DND-41 (cell line): ENCODE data around the gene RBM45.

Experiments used
- ATAC-seq: fragments of 200-7000 bp; cut with Tn5 transposase; 3 replicates; pipeline ENCODE4 v1.9.1; 2021; ENCODE audit warnings: low read depth; ENCODE audit not compliant: insufficient read depth
- DNase-seq: peaks from one replicate; pipeline ENCODE4 v3.0.0-alpha.2; 2020
- H2AFZ ChIP-seq: 2 replicates; pipeline ENCODE4 v1.6.0; 2012; ENCODE audit warnings: low read depth, low read length
- H3K27ac ChIP-seq: 2 replicates; pipeline ENCODE4 v1.5.1; 2012; ENCODE audit warnings: low read length, inconsistent platforms
- H3K27me3 ChIP-seq: fragments of 200-600 bp; sonication (generic); 2 replicates; pipeline ENCODE4 v1.6.0; 2012; ENCODE audit warnings: low read length, mild to moderate bottlenecking, inconsistent platforms; ENCODE audit not compliant: insufficient read depth, poor library complexity
- H3K36me3 ChIP-seq: 2 replicates; pipeline ENCODE4 v1.5.1; 2012; ENCODE audit warnings: low read length, inconsistent platforms; ENCODE audit not compliant: insufficient read depth
- H3K4me1 ChIP-seq: 2 replicates; pipeline ENCODE4 v1.5.1; 2012; ENCODE audit warnings: mild to moderate bottlenecking, low read length; ENCODE audit not compliant: insufficient read depth
- H3K4me2 ChIP-seq: 2 replicates; pipeline ENCODE4 v1.6.0; 2012; ENCODE audit warnings: mild to moderate bottlenecking, moderate library complexity, low read length, inconsistent platforms; ENCODE audit not compliant: insufficient read depth
- H3K4me3 ChIP-seq, 2 experiments: fragments of 200-600 bp in 1 of 2; shearing (Covaris generic) in 1 of 2; 2 replicates each; pipeline ENCODE4 v1.5.1; 2012 to 2016; ENCODE audit warnings: inconsistent platforms in 2 of 2, low read length in 2 of 2, mild to moderate bottlenecking in 2 of 2, low read depth in 1 of 2, moderate library complexity in 1 of 2
- H3K79me2 ChIP-seq: 2 replicates; pipeline ENCODE4 v1.6.0; 2012; ENCODE audit warnings: low read length, inconsistent platforms; ENCODE audit not compliant: insufficient read depth
- H3K9ac ChIP-seq: 2 replicates; pipeline ENCODE4 v1.6.0; 2012; ENCODE audit warnings: low read depth, mild to moderate bottlenecking, inconsistent platforms, low read length, moderate library complexity
- H3K9me3 ChIP-seq: 2 replicates; pipeline ENCODE4 v1.5.1; 2012; ENCODE audit warnings: low read length, moderate library complexity, mild to moderate bottlenecking, inconsistent platforms; ENCODE audit not compliant: insufficient read depth, severe bottlenecking
- H4K20me1 ChIP-seq: 2 replicates; pipeline ENCODE4 v1.6.0; 2012; ENCODE audit warnings: low read length; ENCODE audit not compliant: insufficient read depth
- CTCF ChIP-seq: IDR thresholded peaks from 2 replicates; pipeline ENCODE4 v1.5.1; 2012; ENCODE audit warnings: borderline replicate concordance, low read length, moderate library complexity, mild to moderate bottlenecking; ENCODE audit not compliant: poor library complexity, severe bottlenecking; ENCODE audit errors: extremely low read depth
- EZH2 ChIP-seq: IDR thresholded peaks from 3 replicates; pipeline ENCODE4 v1.6.1; 2012; ENCODE audit warnings: borderline replicate concordance, low read depth, mild to moderate bottlenecking, moderate library complexity, low read length, inconsistent platforms; ENCODE audit not compliant: severe bottlenecking

Gene RBM45

GRCh38 chr2:178108176-178108575 is 4.1 kb upstream of the RBM45 start:
- Histone ChIP-seq H4K20me1 (no peaks in the 10 kb centered on the region), H3K4me2 (no peak overlapping the region), H3K27ac (no peak overlapping the region), H3K36me3 (peaks cover 5% of the 10 kb centered on the region; the same call in 1 of the 2 replicates), H3K4me3 (no peak overlapping the region), H3K27me3 (no peaks in the 10 kb centered on the region), H2AFZ (no peak overlapping the region), H3K4me1 (peaks cover 10% of the 10 kb centered on the region), H3K9me3 (no peaks in the 10 kb centered on the region), H3K9ac (no peak overlapping the region), H3K79me2 (peaks cover 10% of the 10 kb centered on the region)
- DNase-seq, result no peak
- no peak for TF ChIP-seq EZH2
- TF ChIP-seq CTCF, result no peak
- no peak for ATAC-seq

- H3K4me3 ChIP-seq, result no peak overlapping the region
These were observed 2.4 kb upstream of the RBM45 start for GRCh38 chr2:178109813-178110212.

GRCh38 chr2:178110681-178111080 is 1.6 kb upstream of the RBM45 start:
- H3K9me3 ChIP-seq, result no peaks in the 10 kb centered on the region
- no peak overlapping the region for H3K4me2 ChIP-seq
- no peak overlapping the region for H3K27ac ChIP-seq
- H3K36me3 ChIP-seq, result peaks cover 5% of the 10 kb centered on the region; the same call in 1 of the 2 replicates
- no peak overlapping the region for H3K4me3 ChIP-seq
- H3K9ac ChIP-seq, result no peak overlapping the region
- ATAC-seq, result no peak
- no peaks in the 10 kb centered on the region for H3K27me3 ChIP-seq
- no peak for DNase-seq
- H4K20me1 ChIP-seq, result no peaks in the 10 kb centered on the region
- peaks cover 15% of the 10 kb centered on the region for H3K79me2 ChIP-seq
- H3K4me1 ChIP-seq, result peaks cover 25% of the 10 kb centered on the region
- H2AFZ ChIP-seq, result peak overlapping the region; percentile 24; the same call in 1 of the 2 replicates
- TF ChIP-seq EZH2 (no peak), CTCF (no peak)

More at GRCh38 chr2:178109813-178110212, 2.4 kb upstream of the RBM45 start:
- no peak for TF ChIP-seq EZH2
- TF ChIP-seq CTCF, result peak; percentile 75
- ATAC-seq (peak; percentile 20; the same call in 1 of the 3 replicates), DNase-seq (no peak)
- H3K36me3 ChIP-seq, result peaks cover 5% of the 10 kb centered on the region; the same call in 1 of the 2 replicates
- peaks cover 15% of the 10 kb centered on the region for H3K79me2 ChIP-seq
- no peak overlapping the region for H3K4me2 ChIP-seq
- H4K20me1 ChIP-seq, result no peaks in the 10 kb centered on the region
- H3K9ac ChIP-seq, result no peak overlapping the region
- H3K27ac ChIP-seq, result no peak overlapping the region
- peaks cover 25% of the 10 kb centered on the region for H3K4me1 ChIP-seq
- H3K27me3 ChIP-seq, result no peaks in the 10 kb centered on the region
- no peak overlapping the region for H2AFZ ChIP-seq
- no peaks in the 10 kb centered on the region for H3K9me3 ChIP-seq

GRCh38 chr2:178111743-178112142 is 494 bp upstream of the RBM45 start:
- Histone ChIP-seq H3K36me3 (peaks cover 5% of the 10 kb centered on the region; the same call in 1 of the 2 replicates), H3K27ac (peak overlapping the region; percentile 84), H3K4me2 (peak overlapping the region; percentile 83), H3K9ac (peak overlapping the region; percentile 88), H3K27me3 (no peaks in the 10 kb centered on the region), H4K20me1 (no peaks in the 10 kb centered on the region), H3K4me1 (peaks cover 25% of the 10 kb centered on the region), H3K79me2 (peaks cover 15% of the 10 kb centered on the region), H3K9me3 (no peaks in the 10 kb centered on the region), H2AFZ (peak overlapping the region; percentile 99), H3K4me3 (peak overlapping the region in 1 of 2 experiments; percentile 98; a peak in 3 of 4 replicates)
- ATAC-seq, result no peak; the same call in 2 of the 3 replicates
- no peak for TF ChIP-seq EZH2
- no peak for TF ChIP-seq CTCF
- DNase-seq, result no peak
